A549 (cell line): Measurements from ENCODE around the gene NANOGP8. TPM values are rescaled to one million over a fixed set of nuclear protein-coding genes. Genes with fewer than 3 reads are reported as not detected.

ENCODE experiments used
- ATAC-seq, 2 experiments: fragments of 200-7000 bp in 1 of 2; fragments of >200 bp in 1 of 2; cut with Nextera tagmentation in 1 of 2; cut with Tn5 transposase in 1 of 2; 3 replicates each; pipeline versions ENCODE4 v1.8.0 to v1.9.1; 2018 to 2020; ENCODE audit warnings: mild to moderate bottlenecking in 1 of 2, moderate library complexity in 1 of 2
- CTCF ChIA-PET: fragments of 300-600 bp; sonication (Branson Sonifier 250); formaldehyde crosslinking; extraction: SDS; loops from one replicate; lab custom pipeline; 2021; ENCODE audit warnings: antibody characterized with exemption, inconsistent platforms; lab: Yijun Ruan, JAX
- POLR2A ChIA-PET: fragments of 350-600 bp; formaldehyde crosslinking; extraction: SDS; loops from one replicate; lab custom pipeline; 2021; ENCODE audit warnings: antibody characterized with exemption, inconsistent platforms; lab: Yijun Ruan, JAX
- DNase-seq, 2 experiments: peaks; one replicate each; pipeline versions ENCODE4 v3.0.0 to v3.0.0-alpha.2; 2011 to 2016; ENCODE audit warnings: low read depth in 1 of 2, low spot score in 1 of 2
- FAIRE-seq: peaks from 2 replicates; lab custom pipeline; 2011; peaks lifted over from hg19 to GRCh38; lab: Jason Lieb, UNC
- H3K27ac ChIP-seq, 2 experiments: fragments of >200 bp; sonication (Bioruptor Twin); formaldehyde crosslinking; 3 replicates each; pipeline ENCODE4 v1.5.1; 2016 to 2017
- H3K4me1 ChIP-seq: fragments of >200 bp; sonication (Bioruptor Twin); formaldehyde crosslinking; 3 replicates; pipeline ENCODE4 v1.6.1; 2016
- H3K4me2 ChIP-seq: fragments of >200 bp; sonication (Bioruptor Twin); formaldehyde crosslinking; 3 replicates; pipeline ENCODE4 v1.6.1; 2016
- H3K4me3 ChIP-seq: fragments of >200 bp; sonication (Bioruptor Twin); formaldehyde crosslinking; 3 replicates; pipeline ENCODE4 v1.5.1; 2016
- H3K9me3 ChIP-seq: fragments of >200 bp; sonication (Bioruptor Twin); formaldehyde crosslinking; 3 replicates; pipeline ENCODE4 v1.6.1; 2016
- CBX8 ChIP-seq: fragments of 200-600 bp; sonication (generic); IDR thresholded peaks from 2 replicates; pipeline ENCODE4 v1.6.1; 2016
- E2F6 ChIP-seq: IDR thresholded peaks from 2 replicates; pipeline ENCODE4 v1.6.1; 2012; ENCODE audit warnings: low read depth, borderline replicate concordance
- EHMT2 ChIP-seq: fragments of 200-600 bp; sonication (generic); IDR thresholded peaks from 2 replicates; pipeline ENCODE4 v1.6.1; 2016; ENCODE audit warnings: antibody characterized with exemption, low read depth, mild to moderate bottlenecking, moderate library complexity
- ELK1 ChIP-seq: fragments of 150-350 bp; IDR thresholded peaks from 2 replicates; pipeline ENCODE4 v1.6.1; 2014; ENCODE audit warnings: low read depth, mild to moderate bottlenecking, low read length
- EP300 ChIP-seq, 2 experiments: fragments of >200 bp; sonication (Bioruptor Twin); formaldehyde crosslinking; IDR thresholded peaks; 2 replicates in 1 of 2; 3 replicates in 1 of 2; pipeline ENCODE4 v1.6.1; 2016 to 2017
- ESRRA ChIP-seq: fragments of 150-350 bp; IDR thresholded peaks from 2 replicates; pipeline ENCODE4 v1.6.1; 2014; ENCODE audit warnings: mild to moderate bottlenecking, low read length, borderline replicate concordance
- FOSL2 ChIP-seq, 2 experiments: fragments of 450-650 bp in 1 of 2; fragments of >200 bp in 1 of 2; sonication (Bioruptor Twin) in 1 of 2; formaldehyde crosslinking; IDR thresholded peaks; 2 replicates each; pipeline versions ENCODE4 v1.5.0 to v1.6.1; 2016 to 2020; ENCODE audit warnings: mild to moderate bottlenecking in 1 of 2, moderate library complexity in 1 of 2
- HES2 ChIP-seq: fragments of >200 bp; sonication (Bioruptor Twin); formaldehyde crosslinking; IDR thresholded peaks from 2 replicates; pipeline ENCODE4 v1.6.1; 2016
- HMGXB4 ChIP-seq: fragments of 250-450 bp; sonication (Bioruptor Pico); IDR thresholded peaks from 2 replicates; pipeline ENCODE4 v1.5.0; 2021; ENCODE audit warnings: mild to moderate bottlenecking, moderate library complexity, borderline replicate concordance
- HOXA7 ChIP-seq: fragments of 250-450 bp; sonication (Bioruptor Pico); IDR thresholded peaks from 2 replicates; pipeline ENCODE4 v1.5.0; 2020; ENCODE audit warnings: mild to moderate bottlenecking, moderate library complexity
- HOXB13 ChIP-seq: fragments of 250-450 bp; sonication (Bioruptor Pico); IDR thresholded peaks from 2 replicates; pipeline ENCODE4 v1.5.0; 2020; ENCODE audit warnings: low read depth, mild to moderate bottlenecking, moderate library complexity
- HOXB5 ChIP-seq: fragments of 250-450 bp; sonication (Bioruptor Pico); IDR thresholded peaks from 2 replicates; pipeline ENCODE4 v1.5.0; 2020; ENCODE audit warnings: mild to moderate bottlenecking, moderate library complexity
- JUN ChIP-seq, 2 experiments: fragments of >200 bp; sonication (Bioruptor Twin); formaldehyde crosslinking; IDR thresholded peaks; 2 replicates in 1 of 2; 3 replicates in 1 of 2; pipeline ENCODE4 v1.6.1; 2016 to 2017
- KDM1A ChIP-seq: fragments of 200-600 bp; sonication (generic); IDR thresholded peaks from 2 replicates; pipeline ENCODE4 v1.6.1; 2016; ENCODE audit warnings: low read depth, mild to moderate bottlenecking
- KDM5A ChIP-seq: fragments of 200-600 bp; sonication (generic); IDR thresholded peaks from 2 replicates; pipeline ENCODE4 v1.6.1; 2016; ENCODE audit warnings: antibody characterized with exemption, mild to moderate bottlenecking
- MAFK ChIP-seq: fragments of 450-650 bp; IDR thresholded peaks from 2 replicates; pipeline ENCODE4 v1.6.1; 2014; ENCODE audit not compliant: partially characterized antibody
- NPAS2 ChIP-seq: fragments of 250-450 bp; sonication (Bioruptor Pico); IDR thresholded peaks from 2 replicates; pipeline ENCODE4 v1.8.0; 2022; ENCODE audit warnings: mild to moderate bottlenecking, moderate library complexity, borderline replicate concordance
- PHF8 ChIP-seq: fragments of 200-600 bp; sonication (generic); IDR thresholded peaks from 2 replicates; pipeline ENCODE4 v1.6.1; 2016; ENCODE audit warnings: low read depth, mild to moderate bottlenecking, antibody characterized with exemption, moderate library complexity, borderline replicate concordance
- POLR2AphosphoS2 ChIP-seq: conservative IDR thresholded peaks from 2 replicates; pipeline ENCODE4 v1.6.1; 2012; ENCODE audit warnings: low read length, improper control_type of control experiment, inconsistent platforms
- RCOR1 ChIP-seq: fragments of 150-350 bp; IDR thresholded peaks from 2 replicates; pipeline ENCODE4 v1.6.1; 2014; ENCODE audit warnings: antibody characterized with exemption, low read length, low read depth
- RFX5 ChIP-seq: fragments of 450-650 bp; IDR thresholded peaks from 2 replicates; pipeline ENCODE4 v1.7.1; 2014; ENCODE audit warnings: antibody characterized with exemption, mild to moderate bottlenecking, moderate library complexity
- RNF2 ChIP-seq: fragments of 200-600 bp; sonication (generic); IDR thresholded peaks from 2 replicates; pipeline ENCODE4 v1.6.1; 2016; ENCODE audit warnings: low read depth, mild to moderate bottlenecking, antibody characterized with exemption, moderate library complexity, borderline replicate concordance
- ZC3H11A ChIP-seq: fragments of 450-650 bp; IDR thresholded peaks from 2 replicates; pipeline ENCODE4 v1.6.1; 2014; ENCODE audit warnings: antibody characterized with exemption, mild to moderate bottlenecking
- WGBS: methylation state at CpG from one replicate; pipeline ENCODE4 v1.1.6; 2017; ENCODE audit errors: missing lambda C conversion rate; 5-methylcytosine and 5-hydroxymethylcytosine counted together
- polyA plus RNA-seq, 4 experiments: library from polyadenylated mRNA; depleted of rRNA in 3 of 4; stranded (reverse); fragments of >200 nt; fragmentation: RNase III in 1 of 4; extraction: RNeasy Plus Mini Kit Qiagen cat#74134 plus additional on column Dnase treatment in 1 of 4; gene quantifications; 2 replicates in 3 of 4; 3 replicates in 1 of 4; pipeline ENCODE4 v1.2.3, GENCODE V29; 2011 to 2017

Gene NANOGP8
- polyA plus RNA-seq, 2 of the 4 experiments (the other 2 are of a cell fraction) = not detected

- POLR2A ChIA-PET = no interaction called here
- CTCF ChIA-PET = no interaction called here
- WGBS = 3% methylated on average over 1 of the region's 1 CpG
- TF ChIP-seq HOXA7 (CRISPR knock-in tag) = no peak
- no peak for TF ChIP-seq RCOR1
- TF ChIP-seq ELK1 = no peak
- TF ChIP-seq ESRRA = no peak
- no peak for TF ChIP-seq E2F6
- no peak for TF ChIP-seq RFX5
- TF ChIP-seq KDM5A = no peak
- TF ChIP-seq KDM1A = no peak
- no peak for TF ChIP-seq EP300 (IDR thresholded peaks at IDR 0.05)
- TF ChIP-seq RNF2 = no peak
- no peak for TF ChIP-seq ZC3H11A
- no peak for TF ChIP-seq HOXB5 (CRISPR knock-in tag)
- TF ChIP-seq HMGXB4 (CRISPR knock-in tag) = no peak
- TF ChIP-seq MAFK = no peak
- TF ChIP-seq JUN (IDR thresholded peaks at IDR 0.05) = no peak
- no peak for TF ChIP-seq CBX8
- TF ChIP-seq, all 56 proteins: peak for 0
- Histone ChIP-seq H3K27ac (no peak overlapping the region), H3K4me2 (peak overlapping the region; percentile 3; the same call in 1 of the 3 replicates), H3K4me1 (peaks cover 5% of the 10 kb centered on the region; the same call in 2 of the 3 replicates), H3K9me3 (no peaks in the 10 kb centered on the region), H3K4me3 (no peak overlapping the region)
- ATAC-seq = no peak
- FAIRE-seq = peak; percentile 68
- no peak for DNase-seq
Measured at GRCh38 chr15:35047528-35047927, 37.6 kb downstream of the NANOGP8 start.

GRCh38 chr15:35043373-35044095 is 41.6 kb downstream of the NANOGP8 start:
- DNase-seq (no peak), FAIRE-seq (no peak), ATAC-seq (no peak)
- no peak overlapping the region for H3K27ac ChIP-seq
- ChIA-PET CTCF (interaction anchor here (0.9 kb wide), 1 partner anchor 43 kb away, joined by 3 read pairs; no protein-coding TSS in a partner anchor), POLR2A (no interaction called here)
- no peak overlapping the region for H3K4me3 ChIP-seq
- 35% methylated on average over 2 of the region's 2 CpGs for WGBS
- H3K4me1 ChIP-seq = peaks cover 11% of the 10 kb centered on the region; the same call in 2 of the 3 replicates
- H3K4me2 ChIP-seq = no peak overlapping the region
- no peaks in the 10 kb centered on the region for H3K9me3 ChIP-seq
- TF ChIP-seq HOXA7 (CRISPR knock-in tag) = no peak
- TF ChIP-seq HOXB13 (CRISPR knock-in tag) = no peak
- no peak for TF ChIP-seq PHF8
- TF ChIP-seq NPAS2 = no peak
- no peak for TF ChIP-seq HES2
- no peak for TF ChIP-seq ELK1
- TF ChIP-seq EHMT2 = no peak
- no peak for TF ChIP-seq FOSL2 (IDR thresholded peaks at IDR 0.05)
- TF ChIP-seq FOSL2 (CRISPR knock-in tag; IDR thresholded peaks at IDR 0.05) = no peak
- TF ChIP-seq POLR2AphosphoS2 = no peak
